PC-3 (cell line): Measurements from ENCODE around the gene PAX5. TPM values are rescaled to one million over a fixed set of nuclear protein-coding genes. Genes with fewer than 3 reads are reported as not detected.

Source experiments
- ATAC-seq: fragments of 200-7000 bp; cut with Tn5 transposase; 2 replicates; pipeline ENCODE4 v1.9.1; 2020; ENCODE audit warnings: mild to moderate bottlenecking, moderate library complexity
- BruUV-seq: library from RNA; stranded (reverse); fragments of 400-500 nt; replicated peaks from 2 replicates; lab custom pipeline; 2021; lab: Mats Ljungman, UMichigan
- CTCF ChIA-PET: fragments of 300-600 bp; sonication (Branson Sonifier 250); formaldehyde crosslinking; loops from one replicate; lab custom pipeline; 2022; ENCODE audit warnings: antibody characterized with exemption; lab: Charles Lee
- POLR2A ChIA-PET: fragments of 300-600 bp; sonication (Branson Sonifier 250); formaldehyde crosslinking; loops from one replicate; lab custom pipeline; 2022; ENCODE audit warnings: antibody characterized with exemption; ENCODE audit not compliant: unreplicated experiment; lab: Charles Lee
- DNase-seq: peaks from one replicate; pipeline ENCODE4 v3.0.0-alpha.2; 2015
- H2AFZ ChIP-seq: fragments of 300-600 bp; sonication (generic); 2 replicates; pipeline ENCODE4 v1.6.0; 2016; ENCODE audit warnings: antibody characterized with exemption, low read length
- H3F3A ChIP-seq: fragments of 300-600 bp; sonication (generic); one replicate; pipeline ENCODE4 v1.6.0; 2017; ENCODE audit warnings: antibody characterized with exemption, low read length, control low read depth, mild to moderate bottlenecking; ENCODE audit not compliant: unreplicated experiment
- H3K27ac ChIP-seq: fragments of 300-600 bp; sonication (generic); 2 replicates; pipeline ENCODE4 v1.5.1; 2016; ENCODE audit warnings: mild to moderate bottlenecking, low read length
- H3K27me3 ChIP-seq: fragments of 300-600 bp; sonication (generic); 2 replicates; pipeline ENCODE4 v1.6.1; 2016; ENCODE audit warnings: low read length, mixed read lengths
- H3K36me3 ChIP-seq: fragments of 300-600 bp; sonication (generic); 2 replicates; pipeline ENCODE4 v1.6.1; 2016; ENCODE audit warnings: low read depth, mixed run types, low read length, mixed read lengths
- H3K4me1 ChIP-seq: fragments of 300-600 bp; sonication (generic); 2 replicates; pipeline ENCODE4 v1.5.1; 2016; ENCODE audit warnings: low read length; ENCODE audit not compliant: insufficient read depth
- H3K4me2 ChIP-seq: fragments of 300-600 bp; sonication (generic); 2 replicates; pipeline ENCODE4 v1.6.0; 2016; ENCODE audit warnings: low read length
- H3K4me3 ChIP-seq: fragments of 300-600 bp; sonication (generic); 2 replicates; pipeline ENCODE4 v1.5.1; 2016; ENCODE audit warnings: mild to moderate bottlenecking, low read length, mixed read lengths
- H3K79me2 ChIP-seq: fragments of 300-600 bp; sonication (generic); 2 replicates; pipeline ENCODE4 v1.6.1; 2017; ENCODE audit warnings: low read length, mixed read lengths
- H3K9ac ChIP-seq: fragments of 300-600 bp; sonication (generic); 2 replicates; pipeline ENCODE4 v1.6.0; 2016; ENCODE audit warnings: mild to moderate bottlenecking, low read length
- H3K9me2 ChIP-seq: fragments of 300-600 bp; sonication (generic); replicated peaks from 2 replicates; pipeline ENCODE4 v1.6.1; 2016; ENCODE audit warnings: mixed run types, low read length, mixed read lengths
- H3K9me3 ChIP-seq: fragments of 300-600 bp; sonication (generic); 2 replicates; pipeline ENCODE4 v1.6.1; 2016; ENCODE audit warnings: low read length, mixed read lengths
- H4K20me1 ChIP-seq: fragments of 300-600 bp; sonication (generic); 2 replicates; pipeline ENCODE4 v1.6.1; 2016; ENCODE audit warnings: low read length, mixed read lengths
- CTCF ChIP-seq: fragments of 300-600 bp; sonication (generic); conservative IDR thresholded peaks from 2 replicates; pipeline ENCODE4 v1.5.1; 2017; ENCODE audit warnings: antibody characterized with exemption, low read depth, mild to moderate bottlenecking, low read length
- EZH2 ChIP-seq: fragments of 300-600 bp; sonication (generic); IDR thresholded peaks from one replicate; pipeline ENCODE4 v1.6.1; 2017; ENCODE audit warnings: antibody characterized with exemption, mild to moderate bottlenecking, low read length; ENCODE audit not compliant: unreplicated experiment
- EZH2phosphoT487 ChIP-seq: fragments of 300-600 bp; sonication (generic); IDR thresholded peaks from 2 replicates; pipeline ENCODE4 v1.6.1; 2018; ENCODE audit warnings: mild to moderate bottlenecking, antibody characterized with exemption, low read length, borderline replicate concordance
- intact Hi-C: fragments of 100-400 bp; cut with micrococcal nuclease; formaldehyde crosslinking; loops from 2 replicates; pipeline ENCODE4 v1.9.0; 2023
- total RNA-seq: library from RNA; depleted of rRNA; stranded (reverse); fragments of >200 nt; gene quantifications from 2 replicates; pipeline ENCODE4 v1.2.3, GENCODE V29; 2014

Gene PAX5
- total RNA-seq, 1 experiment from 2014 or later = not detected

- H3K4me2 ChIP-seq = no peak overlapping the region
- no peaks in the 10 kb centered on the region for H3K4me1 ChIP-seq
- POLR2A ChIA-PET = no interaction called here
- no peak overlapping the region for H2AFZ ChIP-seq
- no peaks in the 10 kb centered on the region for H3K9me2 ChIP-seq
- CTCF ChIA-PET = no interaction called here
- H3K36me3 ChIP-seq = no peaks in the 10 kb centered on the region
- H3K9ac ChIP-seq = no peak overlapping the region
- BruUV-seq = no TSS peak
- intact Hi-C loops = no loop called here
- no peaks in the 10 kb centered on the region for H3F3A ChIP-seq
- peaks cover 8% of the 10 kb centered on the region for H3K27me3 ChIP-seq
- no peak for TF ChIP-seq EZH2
- no peak for TF ChIP-seq CTCF
- TF ChIP-seq EZH2phosphoT487 = no peak
- H4K20me1 ChIP-seq = no peaks in the 10 kb centered on the region
- ATAC-seq (no peak), DNase-seq (no peak)
- H3K4me3 ChIP-seq = no peak overlapping the region
- no peak overlapping the region for H3K27ac ChIP-seq
- no peaks in the 10 kb centered on the region for H3K79me2 ChIP-seq
- H3K9me3 ChIP-seq = no peaks in the 10 kb centered on the region
These were observed 140.2 kb downstream of the PAX5 start for GRCh38 chr9:36893911-36894310.

GRCh38 chr9:36893184-36893583 is 140.9 kb downstream of the PAX5 start:
- intact Hi-C loops = no loop called here
- DNase-seq = no peak
- Histone ChIP-seq H3K27ac (no peak overlapping the region), H3K4me3 (no peak overlapping the region), H3K79me2 (no peaks in the 10 kb centered on the region), H3K27me3 (peaks cover 8% of the 10 kb centered on the region; the same call in 1 of the 2 replicates), H3F3A (no peaks in the 10 kb centered on the region), H2AFZ (no peak overlapping the region), H3K9me2 (no peaks in the 10 kb centered on the region), H3K9me3 (no peaks in the 10 kb centered on the region), H4K20me1 (no peaks in the 10 kb centered on the region), H3K4me2 (no peak overlapping the region), H3K4me1 (no peaks in the 10 kb centered on the region), H3K9ac (no peak overlapping the region), H3K36me3 (no peaks in the 10 kb centered on the region)
- ChIA-PET POLR2A (no interaction called here), CTCF (no interaction called here)
- TF ChIP-seq CTCF (no peak), EZH2 (no peak), EZH2phosphoT487 (no peak)
- ATAC-seq = no peak
- no TSS peak for BruUV-seq

GRCh38 chr9:36892279-36892678 is 141.8 kb downstream of the PAX5 start:
- no TSS peak for BruUV-seq
- ChIA-PET CTCF (no interaction called here), POLR2A (no interaction called here)
- Histone ChIP-seq H3K79me2 (no peaks in the 10 kb centered on the region), H3K9me2 (no peaks in the 10 kb centered on the region), H4K20me1 (no peaks in the 10 kb centered on the region), H3K4me2 (no peak overlapping the region), H2AFZ (no peak overlapping the region), H3K36me3 (no peaks in the 10 kb centered on the region), H3K9ac (no peak overlapping the region), H3K4me3 (no peak overlapping the region), H3K27me3 (peaks cover 2% of the 10 kb centered on the region; the same call in 1 of the 2 replicates), H3F3A (no peaks in the 10 kb centered on the region), H3K9me3 (no peaks in the 10 kb centered on the region), H3K4me1 (no peaks in the 10 kb centered on the region), H3K27ac (no peak overlapping the region)
- DNase-seq (peak; percentile 43), ATAC-seq (peak; percentile 24; the same call in 1 of the 2 replicates)
- TF ChIP-seq EZH2 (no peak), CTCF (no peak), EZH2phosphoT487 (no peak)
- intact Hi-C loops = no loop called here
